Measurements from ENCODE around the gene KLRK1.
"Not testable (repeated sequence)": the region's sequence is repeated elsewhere in the genome, so short reads cannot be mapped to it uniquely, and the experiment has no call there.

Gene KLRK1

GRCh38 chr12:10386857-10387256, 3.0 kb downstream of the KLRK1 start:
- no peak for DNase-seq (ENCODE audit: low read depth, low spot score)
- TF ChIP-seq, protein P1, sequence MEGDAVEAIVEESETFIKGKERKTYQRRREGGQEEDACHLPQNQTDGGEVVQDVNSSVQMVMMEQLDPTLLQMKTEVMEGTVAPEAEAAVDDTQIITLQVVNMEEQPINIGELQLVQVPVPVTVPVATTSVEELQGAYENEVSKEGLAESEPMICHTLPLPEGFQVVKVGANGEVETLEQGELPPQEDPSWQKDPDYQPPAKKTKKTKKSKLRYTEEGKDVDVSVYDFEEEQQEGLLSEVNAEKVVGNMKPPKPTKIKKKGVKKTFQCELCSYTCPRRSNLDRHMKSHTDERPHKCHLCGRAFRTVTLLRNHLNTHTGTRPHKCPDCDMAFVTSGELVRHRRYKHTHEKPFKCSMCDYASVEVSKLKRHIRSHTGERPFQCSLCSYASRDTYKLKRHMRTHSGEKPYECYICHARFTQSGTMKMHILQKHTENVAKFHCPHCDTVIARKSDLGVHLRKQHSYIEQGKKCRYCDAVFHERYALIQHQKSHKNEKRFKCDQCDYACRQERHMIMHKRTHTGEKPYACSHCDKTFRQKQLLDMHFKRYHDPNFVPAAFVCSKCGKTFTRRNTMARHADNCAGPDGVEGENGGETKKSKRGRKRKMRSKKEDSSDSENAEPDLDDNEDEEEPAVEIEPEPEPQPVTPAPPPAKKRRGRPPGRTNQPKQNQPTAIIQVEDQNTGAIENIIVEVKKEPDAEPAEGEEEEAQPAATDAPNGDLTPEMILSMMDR (IDR thresholded peaks at IDR 0.05; ENCODE audit: insufficient read depth, low read length, missing control alignments) = no peak
- POLR2A ChIA-PET = no interaction called here

DNA sequence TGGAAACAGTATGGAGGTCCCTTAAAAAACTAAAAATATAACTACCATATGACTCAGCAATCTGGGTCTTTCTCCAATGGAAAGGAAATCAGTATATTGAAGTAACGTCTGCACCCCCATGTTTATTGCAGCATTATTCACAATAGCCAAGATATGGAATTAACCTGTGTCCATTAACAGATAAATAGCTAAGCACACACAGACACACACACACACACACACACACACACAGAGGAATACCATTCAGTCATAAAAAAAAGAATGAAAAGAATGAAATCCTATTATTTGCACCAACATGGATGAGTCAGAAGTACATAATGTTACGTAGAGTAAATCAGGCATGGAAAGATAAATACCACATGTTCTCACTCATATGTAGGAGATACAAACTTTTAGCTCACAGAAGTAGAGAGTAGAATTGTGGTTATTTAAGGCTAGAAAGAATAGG, 4.7 kb downstream of the KLRK1 start:
- DNase-seq (ENCODE audit: low read depth, low spot score) = peak; percentile 54
- ChIA-PET CTCF (no interaction called here), POLR2A (no interaction called here)
- H3K4me3 ChIP-seq (ENCODE audit: low read depth, low read length) = no peak overlapping the region
- TF ChIP-seq, protein P1 (IDR thresholded peaks at IDR 0.05; ENCODE audit: insufficient read depth, low read length, missing control alignments) = no peak

More at GRCh38 chr12:10386857-10387256, 3.0 kb downstream of the KLRK1 start:
- CTCF ChIA-PET = no interaction called here
- no peak overlapping the region for H3K4me3 ChIP-seq (ENCODE audit: low read depth, low read length)

DNA sequence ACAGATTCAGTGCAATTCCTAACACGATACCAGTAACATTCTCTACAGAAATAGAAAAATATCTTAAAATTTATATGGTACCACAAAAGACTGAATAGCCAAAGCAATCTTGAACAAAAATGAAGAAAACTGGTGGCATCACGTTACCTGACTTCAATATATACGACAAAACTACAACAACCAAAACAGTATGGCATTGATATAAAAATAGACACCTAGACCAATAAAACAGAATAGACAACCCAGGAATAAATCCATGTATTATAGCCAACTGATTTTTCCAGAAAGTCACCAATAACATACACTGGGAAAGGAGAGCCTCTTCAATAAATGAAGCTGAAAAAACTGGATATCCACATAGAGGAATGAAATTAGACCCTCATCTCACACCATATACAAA, 5.7 kb downstream of the KLRK1 start:
- POLR2A ChIA-PET = no interaction called here
- CTCF ChIA-PET = no interaction called here
- H3K4me3 ChIP-seq (ENCODE audit: low read depth, low read length) = no peak overlapping the region
- no peak for DNase-seq (ENCODE audit: low read depth, low spot score)
- TF ChIP-seq, protein P1 (IDR thresholded peaks at IDR 0.05; ENCODE audit: insufficient read depth, low read length, missing control alignments) = no peak

GRCh38 chr12:10381928-10382628, 7.8 kb downstream of the KLRK1 start:
- DNase-seq (ENCODE audit: low read depth, low spot score) = no peak
- TF ChIP-seq, protein P1 (IDR thresholded peaks at IDR 0.05; ENCODE audit: insufficient read depth, low read length, missing control alignments) = no peak
- ChIA-PET CTCF (no interaction called here), POLR2A (no interaction called here)
- no peak overlapping the region for H3K4me3 ChIP-seq (ENCODE audit: low read depth, low read length)

GRCh38 chr12:10378737-10379136, 11.1 kb downstream of the KLRK1 start:
- H3K4me3 ChIP-seq (ENCODE audit: low read depth, low read length); POLR2A ChIA-PET; CTCF ChIA-PET; DNase-seq (ENCODE audit: low read depth, low spot score): not testable (repeated sequence)

- no peak overlapping the region for H3K4me3 ChIP-seq (ENCODE audit: low read depth, low read length)
- ChIA-PET POLR2A (no interaction called here), CTCF (no interaction called here)
- TF ChIP-seq, protein P1 (IDR thresholded peaks at IDR 0.05; ENCODE audit: insufficient read depth, low read length, missing control alignments) = no peak
- DNase-seq (ENCODE audit: low read depth, low spot score) = no peak
Measured at GRCh38 chr12:10374624-10375018, 15.2 kb downstream of the KLRK1 start.

- POLR2A ChIA-PET = no interaction called here
- CTCF ChIA-PET = no interaction called here
- TF ChIP-seq, protein P1 (IDR thresholded peaks at IDR 0.05; ENCODE audit: insufficient read depth, low read length, missing control alignments) = no peak
- no peak for DNase-seq (ENCODE audit: low read depth, low spot score)
- no peak overlapping the region for H3K4me3 ChIP-seq (ENCODE audit: low read depth, low read length)
Measured at GRCh38 chr12:10372559-10372958, 17.3 kb downstream of the KLRK1 start.

- DNase-seq (ENCODE audit: low read depth, low spot score); H3K4me3 ChIP-seq (ENCODE audit: low read depth, low read length); POLR2A ChIA-PET; CTCF ChIA-PET: not testable (repeated sequence)
Measured at GRCh38 chr12:10371893-10372535, 17.8 kb downstream of the KLRK1 start.

All from AG04449 (cell line).